Naive thymus-derived CD4-positive, alpha-beta T cell (primary cell): ENCODE measurements around the gene JADE2. TPM values are rescaled to one million over a fixed set of nuclear protein-coding genes. Genes with fewer than 3 reads are reported as not detected.
A peak's percentile ranks its signal among the peaks of the same experiment; 100 is the strongest.

Source experiments
- ATAC-seq: fragments of 150-1000 bp; cut with Tn5 transposase; 2 replicates; pipeline ENCODE4 v1.10.0; 2021; ENCODE audit warnings: mild to moderate bottlenecking, moderate library complexity
- CTCF ChIA-PET: fragments of 350-600 bp; sonication (Branson Sonifier 250); formaldehyde crosslinking; loops from one replicate; lab custom pipeline; 2021; ENCODE audit warnings: antibody characterized with exemption; lab: Charles Lee
- POLR2A ChIA-PET: fragments of 350-600 bp; sonication (Branson Sonifier 250); formaldehyde crosslinking; loops from one replicate; lab custom pipeline; 2021; ENCODE audit warnings: antibody characterized with exemption, inconsistent platforms; lab: Charles Lee
- DNase-seq, 9 donors: peaks; one replicate each; pipeline versions ENCODE4 v3.0.0 to v3.0.0-alpha.2; 2020 to 2022; ENCODE audit warnings: mixed read lengths in 1 of 9
- H3K27ac ChIP-seq: one replicate; pipeline ENCODE4 v1.7.0; 2013; ENCODE audit warnings: mild to moderate bottlenecking, low read depth, low read length, moderate library complexity
- H3K27me3 ChIP-seq, 2 donors: one replicate each; pipeline ENCODE4 v1.7.0; 2013; ENCODE audit warnings: low read length in 2 of 2, mild to moderate bottlenecking in 2 of 2, moderate library complexity in 2 of 2; ENCODE audit not compliant: control insufficient read depth in 2 of 2, insufficient read depth in 2 of 2
- H3K36me3 ChIP-seq, 3 experiments: 1 replicate in 2 of 3; 2 replicates in 1 of 3; pipeline ENCODE4 v1.7.0; 2013; ENCODE audit warnings: low read length in 3 of 3, mild to moderate bottlenecking in 3 of 3, moderate library complexity in 1 of 3; ENCODE audit not compliant: insufficient read depth in 3 of 3, control insufficient read depth in 2 of 3
- H3K4me1 ChIP-seq, 2 donors: one replicate each; pipeline ENCODE4 v1.7.0; 2013; ENCODE audit warnings: low read length in 2 of 2, mild to moderate bottlenecking in 2 of 2, moderate library complexity in 1 of 2; ENCODE audit not compliant: control insufficient read depth in 2 of 2, insufficient read depth in 2 of 2
- H3K4me3 ChIP-seq: 2 replicates; pipeline ENCODE4 v1.7.0; 2013; ENCODE audit warnings: mild to moderate bottlenecking, low read length
- H3K9me3 ChIP-seq, 3 experiments: 1 replicate in 2 of 3; 2 replicates in 1 of 3; pipeline ENCODE4 v1.7.0; 2013; ENCODE audit warnings: low read length in 3 of 3; ENCODE audit not compliant: control insufficient read depth in 2 of 3
- H3K27ac Mint-ChIP-seq, 9 donors: one replicate each; pipeline ENCODE4 v1.8.0; 2020 to 2022; ENCODE audit warnings: mixed read lengths in 9 of 9, mild to moderate bottlenecking in 8 of 9, moderate library complexity in 5 of 9, inconsistent platforms in 2 of 9
- H3K27me3 Mint-ChIP-seq, 5 donors: one replicate each; pipeline ENCODE4 v1.8.0; 2021 to 2022; ENCODE audit warnings: mixed read lengths in 5 of 5, mild to moderate bottlenecking in 1 of 5
- H3K36me3 Mint-ChIP-seq, 5 donors: one replicate each; pipeline ENCODE4 v1.8.0; 2020 to 2022; ENCODE audit warnings: mixed read lengths in 5 of 5, mild to moderate bottlenecking in 3 of 5, inconsistent platforms in 1 of 5
- H3K4me1 Mint-ChIP-seq, 7 donors: one replicate each; pipeline ENCODE4 v1.8.0; 2020 to 2022; ENCODE audit warnings: mixed read lengths in 7 of 7, mild to moderate bottlenecking in 3 of 7, inconsistent platforms in 1 of 7
- H3K4me3 Mint-ChIP-seq, 10 donors: one replicate each; pipeline ENCODE4 v1.8.0; 2020 to 2022; ENCODE audit warnings: mild to moderate bottlenecking in 10 of 10, mixed read lengths in 10 of 10, moderate library complexity in 6 of 10, inconsistent platforms in 2 of 10
- H3K9me3 Mint-ChIP-seq, 11 donors: one replicate each; pipeline ENCODE4 v1.8.0; 2020 to 2022; ENCODE audit warnings: mixed read lengths in 11 of 11, mild to moderate bottlenecking in 4 of 11, inconsistent platforms in 1 of 11, moderate library complexity in 1 of 11
- intact Hi-C, 2 donors: fragments of 100-400 bp; cut with micrococcal nuclease; formaldehyde crosslinking; loops; one replicate each; pipeline ENCODE4 v1.15.1; 2023
- polyA plus RNA-seq, 2 donors: library from polyadenylated mRNA; unstranded; fragments of 300-500 nt; fragmentation: Illumina TruSeq; gene quantifications; one replicate each; pipeline ENCODE4 v1.2.3, GENCODE V29; 2021
- total RNA-seq, 6 experiments: library from RNA in 5 of 6; stranded (reverse) in 5 of 6; gene quantifications; 1 replicate in 5 of 6; 2 replicates in 1 of 6; pipeline ENCODE4 v1.2.3 and lab custom pipeline; 2021 to 2026

JADE2 gene
- total and polyA plus RNA-seq, 7 experiments from 2014 or later = 29.8 to 271 (median 129) TPM

DNA sequence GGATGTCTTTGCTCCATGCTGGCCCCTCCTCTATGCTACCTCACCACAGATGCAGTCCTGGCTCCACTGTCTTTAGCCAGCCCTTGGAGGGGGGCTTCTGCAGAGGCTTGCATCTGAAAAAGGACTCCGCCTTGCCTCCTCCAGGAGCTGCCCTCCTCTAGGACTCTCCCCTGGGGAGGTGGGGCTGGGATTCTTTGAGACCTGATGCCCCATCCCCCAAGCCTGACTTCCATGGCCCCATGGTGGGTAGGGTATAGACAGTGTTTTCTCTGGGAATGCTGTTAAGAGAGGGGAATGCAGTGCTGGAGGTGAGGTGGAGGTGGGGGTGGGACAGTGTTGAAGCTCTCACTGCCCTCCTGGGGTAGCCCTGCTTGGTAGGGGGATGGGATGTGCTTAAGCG is 14.3 kb downstream of the JADE2 start:
- Histone ChIP-seq H3K27me3 (no peaks in the 10 kb centered on the region), H3K27ac (no peak overlapping the region), H3K4me3 (no peak overlapping the region), H3K4me1 (peaks cover 31 to 34% of the 10 kb centered on the region in 2 donors), H3K36me3 (peaks cover 6 to 69% (median 20%) of the 10 kb centered on the region in 3 experiments), H3K9me3 (no peaks in the 10 kb centered on the region)
- Mint-ChIP-seq H3K4me3 (no peak overlapping the region), H3K27ac (no peak overlapping the region), H3K27me3 (no peaks in the 10 kb centered on the region), H3K9me3 (no peaks in the 10 kb centered on the region), H3K36me3 (peaks cover 0 to 28% (median 20%) of the 10 kb centered on the region in 5 donors), H3K4me1 (peaks cover 40 to 71% (median 62%) of the 10 kb centered on the region in 7 donors)
- ATAC-seq = no peak
- intact Hi-C loops = no loop called here
- CTCF ChIA-PET = no interaction called here
- POLR2A ChIA-PET = interaction anchor here (1.1 kb wide), 1 partner anchor 12 kb away, joined by 5 read pairs; no protein-coding TSS in a partner anchor
- no peak for DNase-seq

DNA sequence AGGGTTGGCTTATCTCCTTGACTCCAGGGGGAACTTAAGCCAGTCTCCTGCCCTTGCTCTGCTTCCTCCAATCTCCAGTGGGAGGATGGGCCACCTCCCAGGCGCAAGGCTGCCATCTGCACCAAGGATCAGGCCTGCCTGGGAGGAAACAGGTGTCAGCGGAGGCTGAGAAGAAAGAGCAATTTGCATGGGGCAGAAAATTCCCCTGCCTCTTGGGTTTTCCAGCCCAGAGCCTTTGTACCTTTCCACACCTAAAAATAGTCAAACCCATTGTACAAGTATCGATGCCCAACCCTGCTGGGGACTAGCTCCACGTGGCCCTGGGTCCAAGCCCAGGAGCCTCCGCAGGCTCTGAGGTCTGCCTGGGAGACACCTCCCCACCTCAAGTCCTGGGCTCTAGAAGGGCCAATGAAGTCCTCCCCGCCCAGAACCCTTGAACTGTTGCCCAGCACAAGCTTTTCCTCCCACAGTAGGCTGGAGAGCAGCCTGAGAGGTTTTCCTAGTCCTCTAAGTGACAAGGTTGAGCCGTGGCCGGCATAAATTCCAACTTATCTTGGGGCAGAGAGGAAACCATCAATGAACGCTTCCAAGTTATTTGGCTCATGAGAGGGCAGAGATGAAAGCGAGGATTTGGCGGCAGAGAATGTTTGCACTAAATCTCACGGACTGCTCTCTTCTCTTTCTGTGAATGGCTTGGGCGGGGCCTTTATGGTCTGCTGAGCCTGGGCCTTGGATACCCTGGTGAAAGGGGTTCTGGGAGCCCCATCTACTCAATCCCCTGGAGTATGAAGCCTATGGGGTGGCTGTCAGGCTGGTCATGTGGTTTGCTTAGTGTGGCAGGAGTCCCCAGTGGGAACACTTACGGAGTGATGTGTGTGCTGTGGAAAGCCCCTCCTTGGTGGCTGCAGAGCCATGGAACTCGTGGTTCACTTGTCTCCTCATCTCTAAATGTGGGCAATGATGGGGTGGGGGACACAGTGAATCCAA is 15.6 kb downstream of the JADE2 start:
- H3K36me3 Mint-ChIP-seq = peaks cover 0 to 28% (median 16%) of the 10 kb centered on the region in 5 donors
- ChIA-PET POLR2A (interaction anchor here (0.9 to 1.1 kb wide), 2 partner anchors 10 to 16 kb away, joined by 5 to 8 read pairs; partner anchors contain the start of gene JADE2), CTCF (interaction anchor here (1.0 kb wide), 1 partner anchor 37 kb away, joined by 3 read pairs; no protein-coding TSS in a partner anchor)
- H3K4me3 Mint-ChIP-seq = no peak overlapping the region
- no peaks in the 10 kb centered on the region for H3K27me3 Mint-ChIP-seq
- ATAC-seq (no peak), DNase-seq (no peak)
- peaks cover 29 to 39% of the 10 kb centered on the region in 2 donors for H3K4me1 ChIP-seq
- H3K27ac Mint-ChIP-seq = peak overlapping the region in 3 of 9 donors; percentile 20 to 65 (median 45)
- peaks cover 11 to 64% (median 20%) of the 10 kb centered on the region in 3 experiments for H3K36me3 ChIP-seq
- H3K9me3 ChIP-seq = no peaks in the 10 kb centered on the region
- no peak overlapping the region for H3K27ac ChIP-seq
- H3K4me1 Mint-ChIP-seq = peaks cover 36 to 70% (median 60%) of the 10 kb centered on the region in 7 donors
- H3K9me3 Mint-ChIP-seq = no peaks in the 10 kb centered on the region
- H3K4me3 ChIP-seq = no peak overlapping the region
- intact Hi-C loops = no loop called here
- no peaks in the 10 kb centered on the region for H3K27me3 ChIP-seq

DNA sequence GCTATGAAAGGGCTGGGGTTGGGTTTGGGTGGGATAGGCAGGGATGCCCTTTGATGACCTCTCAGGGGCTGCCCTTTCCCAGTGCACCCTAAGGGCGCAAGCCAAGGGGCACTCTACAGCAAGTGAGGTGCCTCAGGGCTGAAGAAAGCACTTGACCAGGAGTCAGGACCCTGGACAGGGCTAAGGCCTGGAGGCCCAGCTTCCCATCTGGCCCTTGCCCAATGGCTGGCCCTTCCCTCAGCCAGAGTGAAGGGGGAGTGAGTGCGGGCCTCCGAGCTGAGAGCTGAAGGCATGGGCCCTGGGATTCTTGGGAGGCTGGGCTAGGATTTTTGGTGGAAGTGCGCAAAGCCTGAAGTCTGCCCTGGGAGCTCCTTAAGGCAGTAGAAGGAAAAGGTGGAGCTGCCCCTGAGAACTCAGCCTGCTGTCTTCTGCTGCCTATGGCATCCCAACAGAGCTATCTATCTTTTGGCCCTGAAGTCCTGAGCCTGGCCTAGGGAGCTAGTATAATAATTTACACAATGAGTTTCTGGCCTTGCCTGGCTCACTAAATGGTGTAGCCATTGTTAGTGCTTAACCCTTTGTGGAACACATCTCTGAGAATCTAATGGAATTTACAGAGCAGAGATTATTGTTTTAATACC is 16.4 kb downstream of the JADE2 start:
- H3K4me1 ChIP-seq = peaks cover 22 to 36% of the 10 kb centered on the region in 2 donors
- peaks cover 28 to 64% (median 53%) of the 10 kb centered on the region in 7 donors for H3K4me1 Mint-ChIP-seq
- intact Hi-C loops = no loop called here
- peak overlapping the region in 1 of 10 donors; percentile 49 for H3K4me3 Mint-ChIP-seq
- H3K27ac ChIP-seq = no peak overlapping the region
- H3K36me3 Mint-ChIP-seq = peaks cover 0 to 25% (median 11%) of the 10 kb centered on the region in 5 donors
- ChIA-PET CTCF (no interaction called here), POLR2A (interaction anchor here (0.8 kb wide), 1 partner anchor 523 kb away, joined by 5 read pairs; no protein-coding TSS in a partner anchor)
- peaks cover 15 to 62% (median 23%) of the 10 kb centered on the region in 3 experiments for H3K36me3 ChIP-seq
- peak in 1 of 9 donors; percentile 37 for DNase-seq
- ATAC-seq = no peak
- no peaks in the 10 kb centered on the region for H3K9me3 Mint-ChIP-seq
- H3K27me3 ChIP-seq = no peaks in the 10 kb centered on the region
- H3K27ac Mint-ChIP-seq = peak overlapping the region in 3 of 9 donors; percentile 14 to 59 (median 36)
- no peaks in the 10 kb centered on the region for H3K9me3 ChIP-seq
- H3K27me3 Mint-ChIP-seq = no peaks in the 10 kb centered on the region
- no peak overlapping the region for H3K4me3 ChIP-seq

DNA sequence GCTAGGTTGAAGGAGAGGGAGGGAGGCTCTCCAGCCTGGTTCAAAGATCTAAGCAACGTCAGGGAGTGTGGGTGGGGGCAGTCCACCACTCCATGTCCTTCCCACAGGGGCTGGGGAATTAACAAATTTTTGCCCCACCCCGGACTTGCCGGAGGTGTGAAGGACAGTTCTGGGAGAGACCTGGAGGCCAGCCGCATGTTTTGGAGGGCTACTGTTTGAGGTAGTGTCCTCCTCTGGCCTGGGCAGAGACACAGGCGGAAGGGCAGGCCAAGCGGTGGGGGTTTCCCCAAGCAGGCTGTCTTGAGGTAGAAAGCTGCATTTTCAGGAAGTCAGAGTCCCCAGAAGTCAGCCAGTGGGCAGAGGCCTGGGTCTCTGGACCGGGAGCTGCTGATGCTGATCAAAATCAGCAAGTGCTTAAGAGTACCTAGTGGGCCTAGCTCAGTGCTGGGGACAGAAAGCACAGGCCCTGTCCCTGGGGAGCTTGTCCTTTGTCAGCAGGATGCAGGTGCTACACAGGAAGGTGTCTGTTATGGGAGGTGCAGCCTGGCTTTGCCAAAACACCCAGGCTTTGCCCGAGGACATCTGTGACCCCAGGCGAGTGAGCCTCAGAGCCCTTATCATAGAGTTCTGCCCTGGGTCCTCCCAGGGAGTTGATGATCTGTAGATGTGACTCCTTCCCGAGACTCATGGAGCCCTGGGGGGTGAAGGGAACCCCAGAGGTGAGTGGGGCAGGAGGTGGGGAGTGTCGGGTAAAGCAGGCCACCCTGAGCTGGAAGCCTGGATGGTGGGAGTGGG is 18.5 kb downstream of the JADE2 start:
- Histone ChIP-seq H3K4me3 (no peak overlapping the region), H3K36me3 (peaks cover 21 to 65% (median 28%) of the 10 kb centered on the region in 3 experiments), H3K4me1 (peaks cover 30 to 38% of the 10 kb centered on the region in 2 donors), H3K27ac (peak overlapping the region; percentile 62), H3K9me3 (no peaks in the 10 kb centered on the region), H3K27me3 (no peaks in the 10 kb centered on the region)
- Mint-ChIP-seq H3K9me3 (no peaks in the 10 kb centered on the region), H3K4me3 (peak overlapping the region; percentile 19 to 80 (median 70)), H3K4me1 (peaks cover 26 to 68% (median 53%) of the 10 kb centered on the region in 7 donors), H3K36me3 (peaks cover 0 to 27% (median 4%) of the 10 kb centered on the region in 5 donors), H3K27me3 (no peaks in the 10 kb centered on the region), H3K27ac (peak overlapping the region; percentile 73 to 93 (median 86))
- peak; percentile 80 for ATAC-seq
- peak in 2 of 9 donors; percentile 12 to 61 for DNase-seq
- POLR2A ChIA-PET = interaction anchor here (0.9 to 2.7 kb wide), 8 partner anchors 11 to 240 kb away, joined by 3 to 13 read pairs (median 5); partner anchors contain the start of genes CDKN2AIPNL and JADE2
- intact Hi-C loops = loop anchor here (1.0 kb wide), 1 partner anchor 17 kb away; no protein-coding TSS in a partner anchor
- CTCF ChIA-PET = interaction anchor here (0.9 to 2.0 kb wide), 4 partner anchors 13 to 172 kb away, joined by 3 to 8 read pairs (median 3); no protein-coding TSS in a partner anchor

DNA sequence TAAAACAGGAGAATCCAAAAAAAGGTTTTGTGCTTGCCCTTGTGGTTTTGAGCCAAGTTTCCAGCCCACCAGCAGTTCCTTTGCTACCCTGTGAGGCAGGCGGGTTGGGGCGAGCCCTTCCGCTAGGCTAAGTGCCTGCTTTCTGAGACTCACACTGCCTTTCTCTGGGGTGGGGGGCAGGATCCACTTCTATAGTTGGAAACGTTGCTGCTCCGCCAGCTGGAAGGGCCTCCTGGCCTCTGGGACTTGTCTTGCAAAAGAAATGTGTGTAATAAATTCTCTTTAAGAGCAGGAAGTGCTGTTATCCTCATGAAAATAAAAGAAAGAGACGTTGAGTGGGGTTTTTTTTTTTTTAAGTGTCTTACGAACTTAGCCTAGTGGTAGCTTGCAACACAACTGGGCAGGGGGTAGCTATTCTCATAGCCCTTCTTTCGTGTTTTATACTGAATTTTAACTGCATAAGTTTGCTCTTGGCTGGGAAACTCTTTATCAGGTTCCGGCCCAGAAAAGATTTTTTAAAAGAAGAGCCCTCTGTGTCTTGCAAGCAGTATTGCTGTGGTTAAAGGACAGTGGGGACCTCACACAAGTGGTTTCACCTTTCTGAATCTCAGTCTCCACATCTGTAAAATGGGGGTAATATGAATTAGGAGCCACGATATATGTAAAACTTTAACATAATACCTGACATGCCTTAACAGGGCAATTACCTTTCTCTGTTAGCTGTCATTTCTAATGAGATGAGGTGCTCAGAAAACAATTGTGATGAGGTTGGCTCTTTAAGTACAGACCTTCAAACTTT is 19.8 kb downstream of the JADE2 start:
- Histone ChIP-seq H3K27me3 (no peaks in the 10 kb centered on the region), H3K36me3 (peaks cover 21 to 66% (median 27%) of the 10 kb centered on the region in 3 experiments), H3K4me3 (no peak overlapping the region), H3K27ac (peak overlapping the region; percentile 62), H3K9me3 (no peaks in the 10 kb centered on the region), H3K4me1 (peaks cover 30 to 38% of the 10 kb centered on the region in 2 donors)
- ATAC-seq = peak; percentile 36
- Mint-ChIP-seq H3K9me3 (no peaks in the 10 kb centered on the region), H3K27me3 (no peaks in the 10 kb centered on the region), H3K27ac (peak overlapping the region; percentile 78 to 93 (median 86)), H3K36me3 (peaks cover 0 to 27% (median 4%) of the 10 kb centered on the region in 5 donors), H3K4me3 (peak overlapping the region; percentile 60 to 80 (median 72)), H3K4me1 (peaks cover 26 to 74% (median 57%) of the 10 kb centered on the region in 7 donors)
- ChIA-PET POLR2A (interaction anchor here (0.8 to 2.7 kb wide), 5 partner anchors 19 to 242 kb away, joined by 3 to 13 read pairs (median 4); partner anchors contain the start of genes CDKN2AIPNL and JADE2), CTCF (interaction anchor here (0.9 to 2.0 kb wide), 3 partner anchors 10 to 133 kb away, joined by 3 to 8 read pairs (median 3); partner anchors contain the start of gene CDKN2AIPNL)
- peak in 4 of 9 donors; percentile 30 to 44 (median 34) for DNase-seq
- intact Hi-C loops = loop anchor here in 1 of 2 donors (1.0 kb wide), 1 partner anchor 10 kb away; no protein-coding TSS in a partner anchor
